Right forelimb (tissue), 1 donor: Measurements from ENCODE around the gene ASIC1.

Experiments
- DNase-seq: peaks from one replicate; pipeline ENCODE4 v3.0.0-alpha.2; 2018

Gene ASIC1

DNA sequence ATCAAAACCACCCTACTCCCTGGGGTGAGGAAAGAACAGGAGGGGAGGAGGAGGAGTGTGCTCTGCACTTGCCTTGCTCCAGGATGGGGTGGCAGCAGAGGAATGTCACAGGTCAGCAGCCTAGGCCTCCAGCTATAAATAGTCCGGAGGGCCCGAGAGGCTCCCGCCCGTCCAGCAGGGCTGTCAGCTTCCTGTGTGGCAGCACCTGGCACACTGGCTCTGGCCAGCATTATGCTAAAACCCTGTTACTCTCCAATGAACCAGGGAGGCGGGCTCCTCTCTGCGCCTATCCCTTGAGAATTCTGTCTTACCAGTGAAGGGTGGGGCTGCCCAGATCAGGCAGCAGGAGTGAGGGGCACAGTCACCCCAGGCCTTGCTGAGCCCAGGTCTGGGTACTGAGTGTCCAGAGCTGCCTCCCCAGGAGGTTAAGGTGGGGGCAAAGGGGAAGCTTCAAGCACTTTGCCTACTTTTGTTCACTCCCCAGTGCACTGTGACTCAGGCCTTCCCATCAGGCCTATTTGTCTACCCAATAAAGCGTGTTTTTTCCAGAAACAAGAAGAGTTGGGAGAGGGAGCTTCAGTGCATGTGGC is 53.5 kb downstream of the ASIC1 start:
- DNase-seq = no peak

DNA sequence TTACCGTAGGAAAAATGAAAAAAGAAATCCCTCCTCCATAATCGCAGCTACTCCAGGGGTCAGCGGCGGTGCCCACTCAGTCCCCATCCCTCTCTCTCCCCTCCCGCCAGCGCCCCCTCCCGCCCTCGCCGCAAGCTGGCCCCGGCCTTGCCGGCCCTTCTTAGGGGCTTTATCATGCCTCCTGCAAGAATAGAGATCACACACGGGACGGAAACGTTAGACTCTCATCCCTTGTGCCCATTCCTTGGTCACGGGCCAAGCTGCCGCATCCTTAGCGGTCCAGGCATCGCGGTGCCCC is 53.9 kb downstream of the ASIC1 start:
- DNase-seq = no peak

DNA sequence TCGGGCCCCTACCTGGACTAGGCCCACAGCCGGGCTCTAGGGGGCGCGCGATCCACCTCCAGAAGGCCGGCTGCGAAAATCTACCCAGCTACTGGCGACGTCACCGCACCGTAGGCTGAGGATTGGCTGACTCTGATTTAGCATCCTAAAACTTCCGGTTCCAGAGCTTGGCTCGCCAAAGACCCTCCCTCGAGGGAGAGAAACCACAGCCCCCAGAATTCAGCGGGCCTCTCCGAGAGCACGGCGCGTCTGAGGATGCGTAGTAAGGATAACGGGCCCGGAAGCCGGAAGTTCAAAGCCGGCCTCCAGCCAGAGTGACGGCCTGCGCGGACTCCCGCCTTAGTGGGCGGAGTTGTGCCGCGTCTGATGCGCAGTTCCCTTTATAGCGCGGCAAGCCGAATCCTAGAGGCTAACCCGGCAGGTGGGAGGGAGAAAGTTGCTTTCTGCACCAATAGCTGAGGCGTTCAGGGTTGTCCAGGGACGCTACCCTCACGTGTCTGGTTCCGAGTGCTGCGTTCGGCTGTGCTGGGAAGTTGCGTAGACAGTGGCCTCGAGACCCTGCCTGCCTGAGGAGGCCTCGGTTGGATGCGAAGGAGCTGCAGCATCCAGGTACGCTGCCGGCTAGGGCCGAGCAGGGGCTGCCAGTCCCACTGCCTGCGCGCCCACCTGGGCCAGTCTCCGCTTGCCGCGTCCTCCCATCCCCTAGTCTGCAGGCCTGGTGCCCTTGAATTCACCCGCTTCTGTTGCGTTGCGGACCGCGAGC is 54.5 kb downstream of the ASIC1 start, which contains the start of gene COX14:
Gene COX14, plus strand, starts transcription at position 544 of the 763 bp plus-strand sequence. CDS start 7,808 bp downstream, outside the sequence.
- peak; percentile 99 for DNase-seq

DNA sequence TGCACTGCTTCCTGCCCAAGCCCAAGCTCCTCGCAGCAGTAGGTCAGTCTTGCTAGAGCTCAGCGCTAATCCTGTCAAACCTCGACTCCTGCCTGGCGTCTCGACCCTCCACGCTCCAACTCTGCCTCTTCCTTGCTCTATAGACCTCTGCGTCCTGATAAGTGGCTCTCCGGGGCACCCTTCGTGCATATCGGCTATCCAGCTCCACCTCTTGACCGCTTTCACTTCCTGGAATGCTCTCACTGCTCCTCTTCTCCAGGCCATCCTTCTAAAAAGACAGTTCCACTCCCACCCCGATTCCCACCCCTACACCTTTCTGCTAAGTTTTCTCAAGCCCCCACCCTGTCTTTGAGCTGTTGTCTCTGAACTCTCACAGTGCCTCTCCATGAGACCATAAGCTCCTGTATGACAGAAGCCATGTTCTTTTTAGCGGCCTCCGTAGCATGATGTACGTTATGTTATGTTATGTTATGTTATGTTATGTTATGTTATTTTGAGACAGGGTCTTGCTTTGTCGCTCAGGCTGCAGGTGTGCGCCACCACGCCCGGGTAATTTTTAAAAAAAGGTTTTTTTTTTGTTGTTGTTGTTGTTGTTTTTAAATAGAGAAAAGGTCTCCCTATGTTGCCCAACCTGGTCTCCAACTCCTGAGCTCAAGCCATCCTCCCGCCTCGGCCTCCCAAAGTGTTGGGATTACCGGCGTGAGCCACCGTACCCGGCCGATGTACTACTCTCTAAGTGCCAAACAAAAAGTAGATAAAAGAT is 55.2 kb downstream of the ASIC1 start:
- no peak for DNase-seq

DNA sequence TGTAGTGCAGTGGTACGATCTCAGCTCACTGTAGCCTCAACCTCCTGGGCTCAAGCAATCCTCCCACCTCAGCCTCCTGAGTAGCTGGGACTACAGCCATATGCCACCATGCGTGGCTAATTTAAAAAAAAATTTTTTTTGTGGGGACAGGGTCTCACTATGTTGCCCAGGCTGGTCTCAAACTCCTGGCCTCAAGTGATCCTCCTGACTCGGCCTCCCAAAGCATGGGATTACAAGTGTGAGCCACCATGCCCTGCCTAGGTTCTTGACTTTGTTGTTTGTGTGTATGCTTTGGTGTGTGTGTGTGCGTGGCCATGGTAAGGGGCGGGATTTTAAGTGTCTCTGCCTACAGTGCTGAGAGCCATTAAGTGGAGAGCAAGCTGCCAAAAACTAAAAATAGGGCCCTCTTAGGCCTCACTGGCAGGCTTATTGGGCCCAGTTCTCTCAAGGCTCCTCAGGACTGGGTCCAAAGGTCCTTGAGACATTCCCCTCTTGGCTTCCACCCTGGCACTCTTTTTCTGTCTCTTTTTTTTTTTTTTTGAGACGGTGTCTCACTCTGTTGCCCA is 59.7 kb downstream of the ASIC1 start:
- no peak for DNase-seq

DNA sequence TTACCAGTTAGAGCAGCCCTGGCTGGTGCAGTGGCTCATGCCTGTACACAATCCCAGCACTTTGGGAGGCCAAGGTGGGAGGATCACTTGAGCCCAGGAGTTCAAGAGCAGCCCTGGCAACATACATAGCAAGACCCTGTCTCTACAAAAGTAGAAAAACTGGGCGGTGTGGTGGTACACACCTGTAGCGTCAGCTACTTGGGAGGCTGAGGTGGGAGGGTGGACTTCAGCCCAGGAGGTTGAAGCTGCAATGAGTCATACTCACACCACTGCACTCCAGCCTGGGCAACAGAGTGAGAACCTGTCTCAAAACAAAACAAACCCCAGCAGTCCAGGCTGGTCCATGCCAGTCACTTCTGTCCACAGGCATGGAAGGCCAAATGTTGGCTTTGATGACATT is 62.0 kb downstream of the ASIC1 start:
- no peak for DNase-seq

DNA sequence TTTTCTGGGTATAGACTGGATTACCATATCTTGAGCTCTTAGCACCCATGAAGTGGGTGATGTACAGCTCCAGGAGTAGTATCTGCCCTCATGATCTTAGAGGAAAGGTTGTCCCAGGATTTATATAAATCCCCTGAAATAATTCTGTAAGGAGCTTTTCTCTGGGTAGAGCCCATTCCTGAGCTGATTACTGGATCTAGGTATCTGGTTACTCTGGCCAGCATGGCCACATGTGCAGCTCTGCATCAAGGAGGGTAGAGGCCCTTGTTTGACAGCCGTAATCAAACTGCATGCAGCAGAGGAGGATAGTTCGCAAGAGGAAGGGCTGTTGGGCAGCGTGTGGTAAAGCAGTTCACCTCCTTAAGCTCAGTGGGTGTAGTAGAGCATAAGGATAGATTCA is 63.1 kb downstream of the ASIC1 start:
- DNase-seq = no peak

DNA sequence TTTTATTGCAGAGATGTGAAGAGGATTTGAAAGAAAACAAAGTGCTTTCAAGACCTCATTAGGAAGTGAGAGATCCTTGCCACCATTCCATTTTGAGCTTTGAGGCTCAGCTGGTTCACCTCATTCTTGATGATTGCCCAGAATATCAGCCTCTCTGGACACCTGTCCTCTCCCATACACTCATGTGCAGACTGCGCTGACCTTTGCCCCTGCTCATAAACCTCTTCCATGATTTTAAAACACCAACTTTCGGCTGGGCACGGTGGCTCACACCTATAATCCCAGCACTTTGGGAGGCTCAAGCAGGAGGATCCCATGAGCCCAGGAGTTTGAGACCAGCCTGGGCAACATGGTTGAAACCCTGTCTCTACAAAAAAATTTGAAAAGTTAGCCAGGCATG is 63.6 kb downstream of the ASIC1 start:
- no peak for DNase-seq

DNA sequence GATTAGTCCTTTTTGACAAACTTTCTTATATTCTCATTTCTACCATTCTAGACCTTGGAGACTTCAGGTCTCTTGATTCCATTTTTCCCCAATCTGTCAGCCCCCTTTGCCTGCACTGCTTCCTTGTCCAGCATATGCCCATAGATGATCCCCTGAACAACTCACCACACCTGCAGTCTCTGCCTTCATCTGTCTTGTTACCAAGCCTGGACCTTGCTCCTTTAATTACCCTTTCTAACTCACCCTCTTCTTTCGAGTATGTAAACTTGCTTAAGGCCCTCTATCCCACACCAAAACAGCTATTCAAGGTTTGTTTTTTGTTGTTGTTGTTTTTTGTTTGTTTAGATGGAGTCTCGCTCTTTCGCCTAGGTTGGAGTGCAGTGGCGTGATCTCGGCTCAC is 64.2 kb downstream of the ASIC1 start:
- no peak for DNase-seq

DNA sequence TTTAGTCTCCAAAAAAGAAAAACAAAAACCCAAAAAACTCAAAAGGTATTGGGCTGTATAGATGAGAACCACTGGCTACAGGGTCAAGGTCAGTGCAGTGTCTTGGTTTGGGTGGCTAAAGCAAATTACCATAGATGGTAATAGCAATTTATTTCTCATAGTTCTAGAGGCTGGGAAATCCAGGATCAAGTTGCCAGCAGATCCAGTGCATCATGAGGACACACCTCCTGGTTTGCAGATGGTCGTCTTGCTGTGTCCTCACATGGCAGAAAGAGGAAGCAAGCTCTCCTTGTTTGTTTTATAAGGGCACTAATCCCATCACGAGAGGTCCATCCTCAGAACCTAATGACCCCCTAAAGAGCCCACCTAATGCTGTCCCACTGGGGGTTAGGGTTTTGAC is 65.8 kb downstream of the ASIC1 start:
- no peak for DNase-seq

DNA sequence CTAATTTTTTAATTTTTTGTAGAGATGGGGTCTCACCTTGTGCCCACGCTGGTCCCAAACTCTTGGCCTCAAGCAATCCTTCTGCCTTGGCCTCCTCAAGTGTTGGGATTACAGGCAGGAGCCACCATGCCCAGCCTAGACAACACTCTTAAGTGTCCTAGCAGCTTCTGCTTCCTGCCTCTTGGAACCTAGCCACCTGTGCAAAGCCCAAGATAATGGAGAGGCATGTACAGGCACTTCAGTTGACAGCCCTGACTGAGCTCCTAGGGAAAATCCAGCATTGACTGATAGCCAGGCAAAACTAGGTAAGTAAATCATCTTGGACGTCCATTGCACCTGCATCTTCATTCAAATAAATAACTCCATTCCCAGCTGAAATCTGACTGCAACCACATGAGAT is 70.2 kb downstream of the ASIC1 start:
- no peak for DNase-seq

DNA sequence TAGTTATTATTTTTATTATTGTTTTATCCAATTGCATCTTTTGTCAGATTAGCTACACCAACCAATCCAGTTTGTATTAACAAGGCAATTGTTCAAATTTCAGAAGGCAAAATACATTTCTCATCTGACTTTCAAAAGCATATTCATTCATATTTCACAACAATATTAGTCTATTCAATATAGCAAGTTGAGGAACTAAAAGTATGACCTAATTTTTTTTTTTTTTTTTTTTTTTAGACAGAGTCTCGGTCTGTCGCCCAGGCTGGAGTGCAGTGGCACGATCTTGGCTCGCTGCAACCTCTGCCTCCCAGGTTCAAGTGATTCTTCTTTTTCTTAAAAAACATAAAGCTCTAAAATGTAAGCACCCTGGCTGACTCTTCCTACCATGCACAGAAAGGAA is 71.9 kb downstream of the ASIC1 start:
- DNase-seq = no peak

DNA sequence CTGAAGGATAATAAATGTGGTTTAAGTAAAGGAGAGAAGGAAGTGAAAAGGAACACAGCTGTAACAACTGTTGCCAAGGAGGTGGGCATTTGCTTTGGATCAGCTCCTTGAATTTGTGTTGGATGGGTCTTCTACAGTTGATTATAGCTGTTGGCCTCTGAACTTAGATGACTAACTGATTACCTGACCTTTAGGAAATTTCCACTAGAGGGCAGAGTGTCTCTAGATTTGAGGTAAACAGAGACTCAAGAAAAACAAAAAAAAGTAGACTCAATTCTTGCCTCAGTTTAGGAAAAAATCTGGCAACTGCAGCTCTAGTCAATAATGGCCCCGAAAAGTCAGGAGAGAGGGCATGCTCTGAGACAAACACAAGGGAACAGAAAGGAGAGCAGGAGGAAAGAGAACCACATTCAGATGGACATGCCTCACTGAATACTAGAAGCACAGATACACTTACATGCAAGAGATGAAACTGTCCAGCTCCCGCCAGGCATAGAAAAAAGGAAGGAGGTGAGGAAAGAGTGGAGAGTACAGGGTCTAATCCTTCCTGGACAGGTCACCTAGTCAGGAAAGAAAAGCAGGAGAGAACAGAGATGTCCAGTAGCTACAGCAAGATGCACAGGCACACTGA is 75.2 kb downstream of the ASIC1 start:
- no peak for DNase-seq
